Measurements from ENCODE around the gene SLAMF7.
"Not testable (repeated sequence)": the region's sequence is repeated elsewhere in the genome, so short reads cannot be mapped to it uniquely, and the experiment has no call there.

The SLAMF7 gene

DNA sequence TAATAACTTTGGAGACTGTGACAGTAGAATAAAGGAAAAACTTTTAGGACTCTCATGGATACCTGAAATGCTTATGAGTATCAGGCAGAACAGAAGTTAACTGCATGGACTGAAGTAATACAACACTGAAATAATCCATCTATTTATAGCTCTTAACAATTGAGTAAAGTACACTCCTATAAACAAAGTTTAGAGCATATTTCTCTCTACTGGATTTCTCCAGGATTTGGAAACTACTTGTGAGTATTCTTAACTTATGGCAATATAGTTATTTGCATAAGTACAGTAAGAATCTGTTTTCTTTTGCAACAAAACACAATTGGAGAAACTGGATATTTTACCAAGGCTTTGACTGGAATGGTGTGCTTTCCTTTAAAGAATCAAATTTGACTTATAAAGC, 17.6 kb upstream of the SLAMF7 start:
- no peak for DNase-seq

DNA sequence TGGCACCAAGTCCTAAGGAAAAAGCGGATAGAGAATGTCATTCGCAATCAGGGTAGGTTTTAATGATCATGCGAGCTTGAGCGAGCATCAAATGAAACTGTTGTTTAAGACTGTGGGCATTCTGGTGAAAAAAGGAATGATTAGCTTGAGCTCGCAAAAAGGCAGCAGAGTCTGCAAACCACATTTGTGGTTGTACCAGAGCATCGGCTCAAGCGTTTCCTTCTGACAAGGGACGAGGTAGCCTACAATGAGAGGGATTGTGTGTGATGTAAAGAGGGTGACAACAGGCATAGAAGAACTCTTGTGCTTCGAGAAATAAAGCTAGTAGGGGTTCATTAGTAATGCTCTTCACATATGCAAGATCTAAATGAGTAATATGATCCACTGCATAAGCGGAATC, 16.3 kb upstream of the SLAMF7 start:
- no peak for DNase-seq

DNA sequence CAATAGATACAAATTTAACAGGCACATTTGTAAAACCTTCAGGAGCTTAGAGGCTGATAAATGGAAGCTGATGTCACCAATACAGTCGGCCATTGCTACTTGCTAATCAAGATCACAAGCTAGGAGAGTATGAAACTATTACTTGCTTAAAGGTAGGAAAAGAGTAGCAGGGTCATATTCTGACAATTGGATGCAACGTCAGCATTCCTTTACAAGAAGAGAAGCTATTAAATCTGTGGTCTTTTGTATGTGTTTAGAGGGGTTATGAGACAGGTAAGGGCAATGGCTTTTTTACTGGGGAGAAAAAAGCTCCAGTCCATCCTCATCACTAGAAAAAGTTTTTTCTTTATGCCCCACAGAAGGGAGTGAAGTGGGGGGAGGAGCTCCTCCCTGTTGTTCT, 15.7 kb upstream of the SLAMF7 start:
- no peak for DNase-seq

DNA sequence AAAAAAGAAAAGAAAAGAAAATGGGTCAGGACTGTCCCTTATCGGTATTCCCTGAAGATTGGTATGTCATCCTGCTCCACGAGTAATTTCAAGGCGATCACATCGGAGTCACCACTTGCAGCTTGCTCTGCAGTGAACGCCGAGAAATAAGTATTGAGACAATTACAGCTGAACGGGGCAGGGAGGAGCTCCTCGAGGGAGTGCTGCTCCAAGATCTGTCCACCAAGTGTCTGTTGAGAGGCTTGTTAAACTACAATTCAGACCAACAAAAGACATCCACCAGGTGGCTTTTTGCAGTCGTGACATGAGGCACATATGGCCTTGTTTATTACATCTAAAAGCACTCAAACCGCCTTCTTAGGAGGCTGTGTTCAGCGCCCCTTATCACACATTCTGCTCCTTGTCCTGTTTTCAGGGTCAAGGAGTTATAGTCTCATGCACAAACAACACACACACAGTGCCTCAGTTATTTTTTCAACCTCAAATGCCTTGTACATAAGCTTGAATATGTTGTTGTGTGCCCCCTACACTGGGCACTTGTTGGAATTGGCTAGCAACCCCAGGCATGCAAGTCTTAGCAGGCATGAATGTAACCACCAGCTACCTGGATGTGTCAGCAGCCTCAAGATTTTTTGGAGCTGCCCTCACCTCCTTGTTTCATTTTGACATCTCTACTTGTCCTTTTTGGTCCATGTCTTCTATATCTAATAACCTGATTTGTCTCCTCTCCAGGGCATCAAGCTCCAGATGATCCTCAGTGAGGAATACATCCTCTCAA, 14.4 kb upstream of the SLAMF7 start:
- DNase-seq = no peak

DNA sequence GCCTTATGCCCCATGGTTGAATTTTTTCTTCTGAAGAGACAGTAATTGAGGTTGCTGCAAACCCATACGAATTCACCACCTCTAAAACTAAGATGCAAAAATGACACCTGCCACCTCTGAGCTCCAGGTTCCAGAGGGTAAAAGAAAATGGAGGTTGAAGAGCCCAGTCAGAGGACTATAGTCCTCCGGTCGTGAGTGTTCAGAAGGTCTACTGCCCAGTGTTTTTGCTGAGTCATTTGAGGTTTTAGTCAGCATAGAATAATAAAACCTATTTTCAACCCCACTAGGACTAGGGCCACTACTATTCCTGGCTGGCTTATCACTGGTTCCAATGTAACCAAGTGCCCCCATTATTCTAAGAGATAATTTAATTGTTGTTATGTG, 12.9 kb upstream of the SLAMF7 start:
- no peak for DNase-seq

DNA sequence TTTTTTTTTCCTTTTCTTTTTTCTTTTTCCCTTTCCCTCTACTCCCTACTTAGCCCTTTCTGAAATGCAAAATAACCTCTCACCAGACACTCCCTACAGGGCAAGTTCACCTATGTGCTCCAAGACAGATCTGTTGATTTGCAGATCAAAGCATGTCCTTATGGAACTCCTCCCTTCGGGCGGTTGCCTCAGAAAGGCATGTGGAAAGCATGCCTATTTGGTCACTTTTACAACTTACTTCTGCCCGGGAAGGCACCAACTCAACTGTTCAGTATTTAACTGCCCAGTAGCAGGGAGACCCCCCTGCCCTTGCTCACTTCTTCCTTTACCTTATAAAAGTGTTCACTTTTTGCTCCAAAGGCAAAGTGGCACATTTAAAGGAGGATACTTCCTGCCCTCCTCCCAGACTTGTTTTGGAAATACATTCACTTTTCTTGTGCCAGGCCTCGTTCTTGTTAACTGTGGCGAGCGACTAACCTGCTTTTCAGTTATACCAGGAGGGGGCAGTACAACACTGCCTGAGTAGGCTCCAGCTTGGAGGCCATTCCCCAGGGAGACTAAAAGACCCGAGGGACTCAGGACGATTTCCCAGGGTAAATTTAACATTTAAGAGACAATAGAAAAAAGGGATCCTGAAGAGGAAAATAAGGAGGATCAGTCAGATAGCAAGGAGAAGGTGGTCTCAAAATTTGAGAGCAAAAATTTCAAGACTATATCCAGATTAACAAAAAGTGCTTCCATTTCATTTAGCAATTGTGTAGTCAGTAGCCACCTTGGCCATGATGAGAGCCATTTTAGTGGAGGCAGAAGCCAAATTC, 12.3 kb upstream of the SLAMF7 start:
- DNase-seq = peak; percentile 80

DNA sequence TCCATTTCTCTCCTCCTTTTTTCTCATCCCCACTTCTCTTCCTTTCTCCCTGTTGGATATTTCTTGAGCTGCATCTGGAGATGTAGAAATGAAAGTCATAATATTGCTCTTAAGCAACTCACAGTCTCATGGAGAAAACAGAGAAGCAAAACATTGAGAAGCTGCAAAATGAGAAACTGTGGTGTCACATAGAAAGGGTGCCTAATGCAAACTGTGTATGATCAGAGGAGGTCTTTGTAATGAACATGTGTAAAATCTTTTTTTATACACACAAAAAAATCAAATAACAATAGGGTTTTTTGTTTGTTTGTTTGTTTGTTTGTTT, 11.8 kb upstream of the SLAMF7 start:
- no peak for DNase-seq

DNA sequence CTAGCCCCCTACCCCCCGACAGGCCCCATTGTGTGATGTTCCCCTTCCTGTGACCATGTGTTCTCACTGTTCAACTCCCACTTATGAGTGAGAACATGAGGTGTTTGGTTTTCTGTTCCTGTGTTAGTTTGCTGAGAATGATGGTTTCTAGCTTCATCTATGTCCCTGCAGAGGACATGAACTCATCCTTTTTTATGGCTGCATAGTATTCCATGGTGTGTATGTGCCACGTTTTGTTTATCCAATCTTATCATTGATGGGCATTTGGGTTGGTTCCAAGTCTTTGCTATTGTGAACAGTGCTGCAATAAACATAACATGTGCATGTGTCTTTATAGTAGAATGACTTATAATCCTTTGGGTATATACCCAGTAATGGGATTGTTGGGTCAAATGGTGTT, 7.5 kb upstream of the SLAMF7 start:
- not testable (repeated sequence) for DNase-seq

DNA sequence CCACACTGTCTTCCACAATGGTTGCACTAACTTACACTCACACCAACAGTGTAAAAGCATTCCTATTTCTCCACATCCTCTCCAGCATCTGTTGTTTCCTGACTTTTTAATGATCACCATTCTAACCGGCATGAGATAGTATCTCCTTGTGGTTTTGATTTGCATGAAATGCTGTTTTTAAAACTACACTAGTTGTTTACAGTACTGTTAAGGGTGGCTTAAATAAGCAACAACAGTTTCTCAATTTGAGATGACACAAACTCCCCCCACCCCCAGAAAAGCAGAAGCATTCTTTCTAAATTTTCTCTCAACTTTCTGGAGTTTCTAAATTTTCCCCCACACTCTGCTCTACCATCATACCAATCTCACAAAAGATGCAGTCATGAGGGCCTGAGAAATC, 7.1 kb upstream of the SLAMF7 start:
- DNase-seq = no peak

DNA sequence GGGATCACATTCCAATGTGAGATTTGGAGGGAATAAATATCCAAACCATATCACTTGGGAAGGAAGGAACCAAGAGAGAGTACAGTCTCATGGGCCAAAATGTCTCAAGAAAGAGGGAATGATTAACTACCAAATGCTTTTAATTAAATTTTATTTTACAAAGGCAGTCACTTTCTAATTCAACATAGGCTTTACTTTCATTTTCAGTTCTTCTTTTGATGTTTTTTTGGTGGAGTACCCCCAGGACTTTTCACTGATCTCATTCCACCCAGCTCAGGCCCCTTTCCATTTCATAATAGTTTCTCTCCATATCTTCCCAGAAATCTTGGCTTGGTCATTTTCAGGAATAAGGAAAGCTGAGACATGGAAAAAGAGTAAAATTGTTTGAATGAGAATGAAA, 5.1 kb upstream of the SLAMF7 start:
- DNase-seq = no peak

DNA sequence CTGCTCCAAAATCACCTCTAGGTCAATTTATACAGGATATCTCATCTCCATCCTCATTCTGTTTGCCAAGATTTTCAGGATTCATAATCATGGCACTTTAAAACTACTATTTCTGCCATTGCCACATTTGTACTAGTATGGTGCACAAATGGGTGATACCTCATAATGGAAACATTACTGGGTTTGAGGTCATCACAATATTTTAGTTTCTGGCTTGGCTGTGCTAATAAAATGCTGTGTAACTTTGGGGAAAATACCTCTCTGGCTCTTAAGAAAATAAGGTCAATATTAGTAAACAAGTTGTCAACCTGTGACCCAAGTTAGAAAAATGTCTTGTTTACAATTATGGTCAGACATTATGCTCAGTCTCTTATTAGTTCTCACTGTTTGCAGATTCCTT, 4.7 kb upstream of the SLAMF7 start:
- no peak for DNase-seq

DNA sequence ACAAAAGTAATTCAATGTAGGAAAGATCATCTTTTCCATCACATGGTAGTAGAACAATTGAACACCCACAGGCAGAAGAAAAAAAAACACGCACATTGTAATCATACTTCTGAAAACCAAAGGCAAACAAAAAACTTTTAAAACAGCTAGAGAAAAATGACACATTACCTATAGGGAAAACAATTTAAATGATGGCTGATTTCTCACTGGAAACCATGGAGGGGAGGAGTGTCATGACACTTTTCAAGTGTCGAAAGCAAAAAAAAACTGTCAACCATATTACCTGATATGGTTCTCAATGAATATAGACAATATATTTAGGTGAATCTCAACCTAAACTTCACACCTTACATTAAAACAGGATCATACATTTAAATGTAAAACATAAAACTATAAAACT, 776 bp upstream of the SLAMF7 start:
- no peak for DNase-seq

DNA sequence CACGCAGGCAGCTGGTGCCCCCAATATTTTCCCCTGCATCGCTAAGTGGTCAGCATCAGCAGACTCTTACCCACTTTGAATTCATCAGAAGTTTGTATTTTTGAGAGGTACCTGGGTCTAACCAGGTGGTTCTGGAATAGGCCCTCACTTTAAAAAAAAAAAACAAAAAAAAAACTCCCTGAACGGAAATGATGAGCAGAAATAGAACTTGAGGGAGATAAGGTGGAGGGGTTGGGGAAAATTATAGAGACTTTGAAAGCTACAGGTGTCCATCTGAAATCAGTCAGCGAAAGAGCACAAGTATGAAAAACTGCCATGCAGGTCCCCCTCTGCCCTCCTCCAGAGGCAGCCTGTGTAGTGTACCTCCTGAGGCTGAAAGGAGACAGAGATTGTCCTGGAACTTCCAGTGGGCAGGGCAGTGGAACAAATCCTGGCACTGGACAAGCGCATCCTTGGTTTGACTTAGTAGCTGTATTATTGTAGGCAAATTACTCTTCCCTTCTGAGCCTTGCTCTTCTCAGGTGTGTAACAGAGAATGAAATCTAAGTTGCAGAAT, 1.2 kb downstream of the SLAMF7 start:
- DNase-seq = no peak

DNA sequence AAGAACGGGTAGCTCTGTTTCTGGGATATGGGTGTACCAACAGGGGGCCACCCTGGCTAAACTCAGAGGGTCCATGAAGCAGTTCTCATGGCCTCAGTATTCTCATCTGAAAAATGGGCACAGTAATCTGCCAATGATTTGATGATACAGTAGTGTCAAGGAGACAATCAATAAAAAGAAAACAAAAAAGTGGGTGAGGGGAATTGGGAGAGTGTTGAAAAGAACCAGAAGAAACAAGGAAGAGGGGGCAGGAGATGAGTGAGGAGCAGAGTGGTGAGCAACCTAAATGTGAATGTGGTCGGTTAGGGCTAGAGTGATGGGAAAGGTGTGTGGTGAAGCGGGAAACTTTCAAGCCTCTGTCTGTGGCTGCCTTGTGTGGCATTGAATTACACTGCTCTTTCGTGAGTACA, 2.0 kb downstream of the SLAMF7 start:
- no peak for DNase-seq

DNA sequence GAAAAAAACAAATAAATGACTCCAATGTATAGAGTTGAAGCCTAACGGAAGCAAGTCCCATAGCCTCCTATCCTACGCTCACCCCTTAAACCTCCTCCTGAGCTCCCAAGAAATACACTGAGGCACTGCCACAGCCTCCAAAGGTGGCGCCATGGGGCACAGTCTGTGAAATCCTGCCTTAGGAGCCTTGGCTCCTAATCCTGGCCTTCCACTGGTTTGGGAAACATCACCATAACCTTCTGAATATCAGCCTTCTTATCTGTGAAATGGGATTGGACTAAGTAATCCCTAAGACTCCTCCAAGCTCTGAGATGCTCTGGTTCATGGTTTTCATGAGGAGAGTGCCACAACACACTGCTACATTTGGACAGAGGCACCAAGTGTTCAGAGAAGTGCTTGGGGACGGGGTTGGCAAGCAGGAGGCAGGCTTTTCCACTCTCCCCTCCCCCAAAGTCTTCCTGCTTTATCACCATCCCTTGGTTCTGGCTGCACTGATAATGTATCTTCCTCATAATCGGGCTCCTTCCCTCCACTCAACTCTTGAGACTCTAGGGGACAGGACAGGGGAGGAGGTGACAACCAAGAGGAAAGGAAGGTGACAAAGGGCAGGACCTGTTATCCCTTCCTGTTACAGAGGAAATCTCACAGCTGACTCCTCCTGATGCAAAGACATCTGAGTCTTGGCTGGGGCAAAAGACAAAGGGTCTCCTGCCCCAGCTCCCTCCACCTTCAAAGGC, 2.7 kb downstream of the SLAMF7 start:
- no peak for DNase-seq

DNA sequence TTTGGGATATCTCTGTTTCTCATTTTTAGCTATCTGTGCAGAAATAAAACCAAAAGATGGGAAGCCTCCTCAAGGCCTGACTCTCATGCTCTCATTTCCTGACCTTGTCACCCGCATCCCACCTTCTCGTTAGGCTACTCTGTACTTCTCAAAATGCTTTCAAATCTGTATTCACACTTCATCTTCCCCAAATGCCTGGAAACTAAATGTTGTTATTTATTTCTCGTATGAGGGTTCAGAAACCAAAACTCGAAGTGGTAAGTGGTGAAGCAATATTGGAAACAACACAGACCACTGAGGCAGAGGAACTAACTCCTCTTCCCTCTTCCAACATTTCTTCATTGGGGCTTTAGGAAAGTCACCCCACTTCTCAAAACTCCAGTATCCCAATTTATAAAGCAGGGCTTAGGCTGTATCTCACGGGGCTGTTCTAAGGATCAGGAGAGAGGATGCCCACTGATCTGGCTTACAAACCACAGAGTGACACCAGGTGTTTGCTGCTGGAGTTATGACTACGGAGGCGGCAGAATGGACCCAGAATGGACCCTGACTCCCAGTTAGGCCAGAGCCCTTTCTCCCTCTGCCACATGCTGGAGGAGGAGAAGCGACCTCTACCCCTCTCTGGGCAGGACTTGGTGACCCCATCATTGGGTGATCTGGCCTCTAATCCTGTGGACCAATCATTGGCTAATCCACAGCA, 3.5 kb downstream of the SLAMF7 start:
- DNase-seq = no peak

DNA sequence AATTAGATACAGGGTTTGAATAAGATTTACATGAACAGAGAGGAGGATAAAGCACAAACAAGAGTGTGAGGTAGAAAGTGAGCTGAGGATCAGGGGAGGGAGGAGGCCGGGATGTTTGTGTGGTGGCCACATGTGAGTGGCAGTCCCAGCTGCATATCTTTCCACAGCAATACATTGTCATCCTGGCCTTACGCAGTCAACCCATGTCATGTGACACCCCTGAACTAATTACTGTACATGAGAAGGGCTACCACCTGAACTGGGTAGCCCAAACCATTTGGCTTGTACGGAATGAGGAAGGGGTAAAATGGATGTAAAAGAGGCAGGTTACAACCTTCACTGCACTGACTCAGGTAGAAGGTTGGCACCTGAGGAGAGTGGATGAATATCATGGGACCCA, 4.2 kb downstream of the SLAMF7 start:
- DNase-seq = no peak

DNA sequence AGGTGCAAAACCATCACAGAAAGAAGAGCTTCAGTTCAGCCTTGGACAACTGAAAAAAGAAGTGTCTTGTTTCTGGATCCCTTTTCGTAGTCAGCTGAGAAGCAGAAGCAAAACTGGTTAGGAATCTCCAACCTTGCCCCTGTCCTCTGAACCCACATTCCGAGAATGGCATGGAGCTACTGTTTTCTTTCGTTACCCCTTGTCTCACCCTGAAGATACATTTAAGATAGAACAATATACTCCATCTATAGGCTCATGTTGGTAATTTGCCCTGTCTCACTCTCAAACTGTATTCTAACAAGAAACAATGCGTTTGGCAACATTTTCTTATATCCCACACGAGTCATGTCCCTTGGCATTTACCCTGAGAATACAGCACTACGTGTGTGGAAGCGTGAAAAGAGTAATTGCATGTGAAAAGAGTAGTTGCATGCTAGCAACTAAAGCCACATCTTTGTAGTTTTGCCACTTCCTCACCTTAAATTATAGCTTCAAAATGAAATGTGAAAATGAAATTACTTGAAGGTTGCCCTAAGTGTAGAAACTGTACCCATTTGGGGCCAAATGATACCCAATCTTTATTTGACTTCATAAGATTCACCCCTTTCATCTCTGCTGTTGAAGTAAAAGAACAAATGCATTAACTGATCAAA, 5.3 kb downstream of the SLAMF7 start:
- DNase-seq = no peak

DNA sequence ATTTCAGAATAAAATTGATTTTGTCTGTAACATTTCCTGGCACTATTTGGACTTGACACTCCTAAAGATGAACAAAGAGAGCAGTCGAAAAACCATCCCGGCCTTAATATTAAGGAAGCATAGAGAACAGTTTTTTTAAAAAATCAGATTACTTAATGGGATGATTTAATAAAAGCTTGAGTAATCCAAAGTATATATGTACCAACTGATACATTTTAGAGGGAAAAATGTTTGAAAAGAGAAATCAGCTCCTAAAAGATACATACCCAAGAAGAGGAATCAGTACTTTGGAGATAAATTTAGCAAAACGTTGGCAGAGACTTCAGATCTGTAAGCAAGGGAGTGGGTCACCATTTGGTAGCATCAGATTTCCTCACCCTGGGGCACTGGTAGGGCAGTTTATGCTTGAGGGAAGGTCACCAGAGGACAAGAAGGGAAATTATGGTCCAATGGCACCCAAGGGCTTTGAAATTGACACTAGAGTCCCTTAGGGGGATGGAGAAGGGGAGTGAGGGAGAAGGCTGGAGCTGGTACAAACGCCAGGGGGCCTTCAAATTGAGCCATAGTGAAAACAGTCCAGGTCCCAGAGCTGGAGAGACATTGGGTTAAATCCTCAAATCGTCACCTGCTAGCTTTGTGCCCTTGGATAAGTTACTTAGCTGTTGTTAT, 5.9 kb downstream of the SLAMF7 start:
- DNase-seq = no peak

DNA sequence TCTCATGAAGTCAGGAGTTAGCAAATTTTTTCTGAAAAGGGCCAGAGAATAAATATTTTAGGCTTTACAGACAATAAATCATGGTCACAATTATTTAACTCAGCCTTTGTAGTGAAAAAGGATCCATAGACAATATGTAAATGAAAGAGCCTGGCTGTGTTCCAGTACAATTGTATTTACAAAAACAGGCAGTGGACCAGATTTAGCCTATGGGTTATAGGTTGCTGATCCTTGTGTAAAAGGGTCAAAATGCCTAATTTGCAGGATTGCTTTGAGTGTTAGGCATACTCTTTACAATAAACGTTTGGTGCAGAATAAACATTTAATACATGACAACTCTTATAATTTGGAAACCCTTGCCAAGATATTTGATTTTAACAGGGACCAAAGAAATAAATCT, 6.5 kb downstream of the SLAMF7 start:
- no peak for DNase-seq

DNA sequence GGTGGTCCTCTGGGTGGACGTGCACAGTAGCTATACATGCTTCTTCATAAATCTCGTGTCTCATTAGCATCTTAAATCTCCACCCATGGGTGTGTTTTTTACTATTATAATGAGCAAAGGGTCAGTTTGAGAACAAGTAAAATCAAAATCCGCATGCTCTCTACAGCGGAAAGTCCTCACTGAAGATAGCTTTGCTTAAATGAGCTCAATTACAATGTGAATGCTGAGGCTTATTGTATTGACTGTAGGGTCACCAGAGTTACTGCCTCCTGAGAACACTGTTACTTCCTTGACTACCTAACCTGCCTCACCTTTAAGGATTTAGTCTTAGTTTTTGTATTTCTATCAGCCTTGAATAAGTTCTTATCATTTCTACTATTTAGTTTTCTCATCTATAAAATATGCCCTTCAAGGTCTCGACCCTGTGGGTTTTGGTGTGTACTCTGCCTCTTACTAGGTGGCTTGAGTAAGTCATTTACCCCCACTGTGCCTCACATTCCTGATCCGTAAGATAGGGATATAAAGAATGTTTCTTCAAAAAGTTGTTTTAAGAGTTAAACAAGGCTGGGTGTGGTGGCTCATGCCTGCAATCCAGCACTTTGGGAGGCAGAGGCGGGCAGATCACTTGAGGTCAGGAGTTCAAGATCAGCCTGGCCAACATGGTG, 7.9 kb downstream of the SLAMF7 start:
- no peak for DNase-seq
